SKM-1 (cell line): ENCODE results near the gene ACTR3.

Experiments used
- DNase-seq: peaks from one replicate; lab custom pipeline; 2025; ENCODE audit not compliant: unreplicated experiment; lab: John Stamatoyannopoulos, UW

Gene ACTR3

GRCh38 chr2:113875135-113875534 lies 14.8 kb upstream of the ACTR3 start:
- DNase-seq, result no peak

DNA sequence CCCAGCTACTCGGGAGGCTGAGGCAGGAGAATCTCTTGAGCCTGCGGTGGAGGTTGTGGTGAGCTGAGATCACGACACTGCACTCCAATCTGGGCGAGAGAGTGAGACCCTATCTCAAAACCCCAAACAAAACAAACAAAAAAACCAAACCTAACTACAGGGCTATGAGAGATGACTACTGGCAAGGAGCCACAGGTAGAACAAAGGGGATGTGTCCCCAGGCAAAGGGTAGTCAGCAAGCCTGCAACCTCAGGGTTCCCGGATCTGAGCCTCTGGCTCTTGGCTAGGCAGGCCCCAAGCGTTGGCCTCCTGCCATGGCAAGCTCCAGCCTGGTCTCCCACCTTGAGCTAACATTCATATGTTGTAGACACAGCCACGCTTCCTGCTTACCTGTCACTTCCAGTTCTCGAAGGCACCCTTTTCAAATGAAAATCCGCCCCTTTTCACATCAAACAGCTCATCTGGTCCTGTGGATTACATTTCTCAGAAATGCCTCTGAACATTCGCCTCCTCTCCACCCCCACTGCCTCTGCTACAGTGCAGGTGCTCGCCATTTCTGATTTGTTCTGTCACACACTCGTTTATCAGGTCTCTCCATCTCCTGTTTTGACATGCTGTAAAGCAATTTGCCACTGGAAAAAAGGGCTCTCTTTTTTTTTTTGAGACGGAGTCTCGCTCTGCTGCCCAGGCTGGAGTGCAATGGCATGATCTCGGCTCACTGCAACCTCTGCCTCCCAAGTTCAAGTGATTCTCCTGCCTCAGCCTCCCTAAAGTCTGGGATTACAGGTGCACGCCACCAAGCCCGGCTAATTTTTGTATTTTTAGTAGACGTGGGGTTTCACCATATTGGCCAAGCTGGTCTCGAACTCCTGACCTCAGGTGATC lies 13.1 kb upstream of the ACTR3 start:
- no peak for DNase-seq

GRCh38 chr2:113877711-113878598 lies 11.9 kb upstream of the ACTR3 start:
- DNase-seq, result no peak

GRCh38 chr2:113878743-113879142 lies 11.1 kb upstream of the ACTR3 start:
- no peak for DNase-seq

- DNase-seq, result no peak
Observed at GRCh38 chr2:113879457-113879856, 10.4 kb upstream of the ACTR3 start.

DNA sequence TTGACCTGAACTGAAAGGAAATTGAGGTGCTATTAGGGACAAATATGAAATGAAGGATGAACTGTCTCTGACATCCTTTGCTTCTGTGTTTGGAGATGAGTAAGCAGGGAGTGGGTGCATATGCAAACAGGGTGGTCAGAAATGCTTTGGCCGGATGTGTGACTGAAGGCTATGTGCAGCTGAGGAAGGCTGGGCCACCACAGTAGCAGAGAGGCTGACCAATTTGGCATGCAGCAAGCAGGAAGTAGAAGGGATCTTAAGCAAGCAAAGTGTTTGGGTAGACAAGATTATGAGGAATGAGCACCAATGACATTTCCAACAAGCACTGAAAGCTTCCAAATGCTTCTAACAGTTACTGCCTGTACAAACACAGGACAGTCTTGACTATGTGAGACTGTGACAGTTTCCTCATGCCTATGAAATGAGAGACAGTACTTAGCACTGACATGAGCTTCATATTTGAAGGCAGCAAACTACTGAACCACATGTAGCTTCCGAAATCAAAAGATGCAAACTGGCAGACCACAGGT lies 3.3 kb upstream of the ACTR3 start:
- DNase-seq, result peak; percentile 73

DNA sequence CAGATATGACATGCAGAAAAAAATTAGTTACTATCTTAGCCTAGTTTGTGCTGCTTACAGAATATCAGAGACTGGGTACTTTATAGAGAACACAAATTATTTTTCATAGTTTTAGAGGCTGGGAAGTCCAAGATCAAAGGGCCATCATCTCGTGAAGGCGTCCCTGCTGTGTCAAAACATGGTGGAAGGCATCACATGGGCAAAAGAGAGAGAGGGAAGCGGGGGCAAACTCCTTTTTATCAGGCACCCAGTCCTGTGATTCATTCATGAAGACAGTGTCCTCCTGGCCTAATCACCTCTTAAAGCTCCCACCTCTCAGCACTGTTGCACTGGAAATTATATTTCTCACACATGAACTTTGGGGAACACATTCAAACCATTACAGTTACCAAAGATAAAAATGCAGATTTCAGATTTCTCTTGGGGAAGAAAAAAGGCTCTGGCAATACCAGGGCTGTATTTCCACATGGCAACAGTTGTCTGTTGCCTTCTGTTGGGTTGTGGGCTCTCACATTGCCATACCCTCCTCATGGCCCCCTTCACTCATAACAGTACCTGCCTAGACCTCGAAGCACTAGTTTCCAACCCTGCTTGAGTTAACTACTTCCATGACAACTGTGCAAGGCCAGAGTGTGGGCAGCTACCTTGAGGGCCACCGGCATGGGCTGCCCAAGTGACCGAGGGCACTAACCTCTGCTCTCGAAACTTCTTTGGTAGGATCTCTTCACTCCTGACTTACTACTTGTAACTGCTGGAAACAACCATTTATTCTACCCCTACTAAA lies 2.7 kb upstream of the ACTR3 start:
- DNase-seq, result no peak

GRCh38 chr2:113888641-113889470 lies 1.0 kb upstream of the ACTR3 start:
- no peak for DNase-seq

- DNase-seq, result peak; percentile 88
Observed at GRCh38 chr2:113890253-113891235, 655 bp downstream of the ACTR3 start.

GRCh38 chr2:113891265-113891959 lies 1.5 kb downstream of the ACTR3 start:
- no peak for DNase-seq

GRCh38 chr2:113892004-113892710 lies 2.3 kb downstream of the ACTR3 start:
- DNase-seq, result no peak

DNA sequence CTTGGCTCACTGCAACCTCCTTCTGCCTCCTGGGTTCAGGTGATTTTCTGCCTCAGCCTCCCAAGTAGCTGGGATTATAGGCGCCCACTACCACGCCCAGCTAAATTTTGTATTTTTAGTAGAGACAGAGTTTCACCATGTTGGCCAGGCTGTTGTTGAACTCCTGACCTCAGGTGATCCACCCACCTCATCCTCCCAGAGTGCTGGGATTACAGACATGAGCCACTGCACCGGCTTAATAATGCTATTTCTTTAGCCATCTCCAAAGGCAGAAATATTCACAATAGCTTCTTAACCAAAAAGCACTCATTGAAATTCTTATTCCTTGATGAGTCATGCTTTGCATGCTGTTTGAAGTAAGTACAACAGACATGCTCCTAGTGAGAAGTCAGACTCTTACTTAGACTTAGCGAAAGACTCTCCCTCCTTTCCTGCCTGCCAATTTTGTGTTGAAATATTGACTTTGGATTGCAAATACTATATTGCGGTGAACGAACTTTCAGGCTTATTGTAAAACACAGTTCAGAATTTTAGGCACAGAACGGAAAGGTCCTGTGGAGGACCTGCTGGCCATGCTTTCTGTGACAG lies 4.4 kb downstream of the ACTR3 start:
- peak; percentile 86 for DNase-seq

- DNase-seq, result no peak
Observed at GRCh38 chr2:113895301-113895700, 5.4 kb downstream of the ACTR3 start.

DNA sequence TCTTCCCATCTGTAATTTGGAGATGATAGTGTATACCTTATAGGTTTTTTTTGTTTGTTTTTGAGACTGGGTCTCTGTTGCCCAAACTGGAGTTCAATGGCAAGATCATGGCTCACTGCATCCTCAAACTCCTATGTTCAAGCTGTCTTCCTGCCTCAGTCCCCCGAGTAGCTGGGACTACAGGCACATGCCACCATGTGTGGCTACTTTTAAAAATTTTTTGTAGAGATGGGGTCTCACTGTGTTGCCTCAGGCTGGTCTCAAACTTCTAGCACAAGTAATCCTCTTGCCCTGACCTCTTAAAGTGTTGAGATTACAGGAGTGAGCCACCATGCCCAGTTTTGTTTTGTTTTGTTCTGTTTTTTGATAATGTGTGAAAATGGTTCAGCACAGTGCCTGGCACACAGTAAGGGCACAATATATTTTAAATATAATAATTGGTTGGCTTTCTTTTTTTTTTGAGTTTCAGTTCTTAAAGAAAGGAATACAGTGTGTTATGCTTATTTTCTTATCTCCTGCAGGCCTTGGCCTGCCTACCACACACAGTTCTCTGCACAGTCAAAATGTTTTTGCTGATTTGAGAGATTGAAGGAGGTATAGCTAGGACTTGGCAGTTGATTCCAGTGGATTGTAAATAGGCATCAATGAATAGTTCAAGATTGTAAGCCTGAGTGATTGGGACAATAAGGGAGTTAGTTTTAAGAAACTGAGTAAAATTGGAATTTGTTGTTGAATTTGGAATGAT lies 6.1 kb downstream of the ACTR3 start:
- no peak for DNase-seq

- DNase-seq, result no peak
Observed at GRCh38 chr2:113896791-113897190, 6.9 kb downstream of the ACTR3 start.

DNA sequence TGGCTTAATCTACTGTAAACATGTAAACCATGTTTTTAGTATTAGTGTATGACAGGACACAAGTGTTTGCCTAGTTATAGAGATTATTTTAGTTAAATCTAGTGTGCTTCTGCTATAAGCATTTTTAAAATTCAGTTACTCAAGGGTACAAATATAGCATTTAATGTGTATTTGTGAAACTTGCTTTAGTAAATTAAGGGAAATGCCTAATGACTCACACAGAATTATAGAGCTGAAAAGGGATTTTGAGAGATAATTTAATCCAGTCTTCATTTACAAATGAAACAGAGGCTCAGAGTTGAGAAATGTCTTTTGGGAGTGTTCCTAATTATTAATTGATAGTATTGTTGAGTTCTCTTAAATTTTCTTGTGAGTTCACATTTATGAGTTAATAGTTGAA lies 8.2 kb downstream of the ACTR3 start:
- DNase-seq, result no peak

DNA sequence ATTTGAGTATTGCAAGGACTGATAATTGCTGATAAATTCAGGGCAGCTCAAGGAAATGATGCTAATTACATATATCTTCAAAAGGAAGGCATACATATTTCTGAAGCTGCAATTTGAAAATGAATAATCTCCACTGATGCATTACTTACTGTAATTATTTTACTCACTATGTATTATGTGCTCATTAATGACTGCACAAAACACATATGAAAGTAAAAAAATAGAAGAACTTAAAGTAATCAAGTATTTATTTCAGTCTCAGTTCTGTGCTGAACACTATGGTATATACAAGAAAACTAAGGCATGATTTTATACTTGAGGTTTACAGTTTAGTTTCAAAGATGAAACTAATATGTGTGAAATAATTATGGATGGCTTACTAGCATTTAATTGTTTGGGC lies 9.3 kb downstream of the ACTR3 start:
- DNase-seq, result no peak
